Activated naive CD8-positive, alpha-beta T cell treated with anti-CD3 and anti-CD28 coated beads, Interleukin-2, amount 50 U/mL, for 16 hours (primary cell): ENCODE data around the gene SLC38A2.

Experiments
- DNase-seq: peaks from one replicate; pipeline ENCODE4 v3.0.0-alpha.2; 2020; ENCODE audit warnings: low read depth, low spot score

SLC38A2 gene

GRCh38 chr12:46376579-46376978 is 4.0 kb upstream of the SLC38A2 start:
- DNase-seq, result no peak

- no peak for DNase-seq
These were observed 2.1 kb upstream of the SLC38A2 start for GRCh38 chr12:46374711-46375110.

- no peak for DNase-seq
These were observed 1.7 kb upstream of the SLC38A2 start for GRCh38 chr12:46374310-46374709.

- no peak for DNase-seq
These were observed 1.0 kb upstream of the SLC38A2 start for GRCh38 chr12:46373301-46374296.

GRCh38 chr12:46371718-46372543 is 642 bp downstream of the SLC38A2 start:
- no peak for DNase-seq

- peak; percentile 89 for DNase-seq
These were observed 1.5 kb downstream of the SLC38A2 start for GRCh38 chr12:46370792-46371717.

GRCh38 chr12:46370380-46370734 is 2.2 kb downstream of the SLC38A2 start:
- no peak for DNase-seq

GRCh38 chr12:46369474-46370379 is 2.8 kb downstream of the SLC38A2 start:
- no peak for DNase-seq

GRCh38 chr12:46369095-46369473 is 3.5 kb downstream of the SLC38A2 start:
- no peak for DNase-seq

- no peak for DNase-seq
These were observed 3.9 kb downstream of the SLC38A2 start for GRCh38 chr12:46368684-46369083.

GRCh38 chr12:46368138-46368537 is 4.4 kb downstream of the SLC38A2 start:
- DNase-seq, result no peak

- no peak for DNase-seq
These were observed 5.1 kb downstream of the SLC38A2 start for GRCh38 chr12:46367351-46368029.

- DNase-seq, result no peak
These were observed 5.8 kb downstream of the SLC38A2 start for GRCh38 chr12:46366771-46367170.

GRCh38 chr12:46365951-46366379 is 6.6 kb downstream of the SLC38A2 start:
- no peak for DNase-seq

- no peak for DNase-seq
These were observed 7.6 kb downstream of the SLC38A2 start for GRCh38 chr12:46364777-46365580.

GRCh38 chr12:46364300-46364696 is 8.3 kb downstream of the SLC38A2 start:
- no peak for DNase-seq

GRCh38 chr12:46363582-46364299 is 8.8 kb downstream of the SLC38A2 start:
- no peak for DNase-seq

GRCh38 chr12:46362895-46363581 is 9.5 kb downstream of the SLC38A2 start:
- no peak for DNase-seq
